ENCODE results near the gene FBXL14.

Gene FBXL14

DNA sequence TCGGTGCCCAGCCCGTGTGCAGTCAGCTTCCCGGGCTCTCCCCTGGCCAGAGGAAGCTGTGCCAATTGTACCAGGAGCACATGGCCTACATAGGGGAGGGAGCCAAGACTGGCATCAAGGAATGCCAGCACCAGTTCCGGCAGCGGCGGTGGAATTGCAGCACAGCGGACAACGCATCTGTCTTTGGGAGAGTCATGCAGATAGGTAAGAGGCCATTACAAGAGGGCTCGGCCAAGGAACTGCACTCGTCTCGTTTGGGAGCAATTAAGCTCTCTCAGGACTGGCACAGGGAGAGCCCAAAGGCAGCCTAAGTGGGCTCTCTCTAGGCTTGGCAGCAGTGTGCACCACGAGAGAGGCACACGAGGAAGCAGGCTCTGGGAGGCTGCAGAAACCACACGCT lies 38.3 kb upstream of the FBXL14 start:
- ChIA-PET CTCF (interaction anchor here (0.9 to 13.9 kb wide), 7 partner anchors 9 to 1062 kb away, joined by 3 to 269 read pairs (median 24); no protein-coding TSS in a partner anchor), POLR2A (no interaction called here)

DNA sequence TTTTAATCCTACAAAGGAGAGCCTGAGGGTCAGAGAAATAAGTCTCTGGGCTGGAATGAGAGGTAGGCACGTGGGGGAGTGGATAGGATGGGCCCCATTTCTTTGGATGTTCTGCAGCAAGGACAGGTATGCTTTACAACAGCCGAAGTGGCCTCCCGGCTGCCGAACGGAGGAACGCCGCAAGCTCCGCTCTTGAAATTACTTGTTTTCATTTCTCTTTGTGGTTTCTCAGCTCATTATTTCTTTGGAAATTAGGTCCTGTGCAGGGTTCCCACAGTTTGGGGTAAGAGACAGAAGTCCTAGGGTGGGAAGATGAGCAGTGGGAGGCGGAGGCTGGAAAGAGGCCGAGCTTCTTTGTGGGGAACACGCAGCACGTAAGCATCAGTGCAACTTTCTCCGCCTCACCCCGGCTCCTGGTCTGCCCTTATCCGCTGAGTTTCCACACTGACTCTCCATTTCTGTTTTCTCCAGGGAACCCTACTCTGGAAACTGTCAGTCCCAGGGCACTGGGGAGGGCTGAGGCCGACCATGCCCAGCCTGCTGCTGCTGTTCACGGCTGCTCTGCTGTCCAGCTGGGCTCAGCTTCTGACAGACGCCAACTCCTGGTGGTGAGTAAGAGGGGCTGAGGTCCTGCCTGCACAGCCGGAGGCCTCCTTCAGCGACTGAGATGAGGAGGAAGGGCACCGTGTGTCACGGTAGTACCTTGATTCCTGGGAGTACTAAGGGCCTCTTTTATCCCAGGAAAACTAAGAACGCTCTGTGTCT lies 36.6 kb upstream of the FBXL14 start:
- no peak overlapping the region for H3K4me3 ChIP-seq (ENCODE audit: low read depth, low read length)
- TF ChIP-seq, protein P1, sequence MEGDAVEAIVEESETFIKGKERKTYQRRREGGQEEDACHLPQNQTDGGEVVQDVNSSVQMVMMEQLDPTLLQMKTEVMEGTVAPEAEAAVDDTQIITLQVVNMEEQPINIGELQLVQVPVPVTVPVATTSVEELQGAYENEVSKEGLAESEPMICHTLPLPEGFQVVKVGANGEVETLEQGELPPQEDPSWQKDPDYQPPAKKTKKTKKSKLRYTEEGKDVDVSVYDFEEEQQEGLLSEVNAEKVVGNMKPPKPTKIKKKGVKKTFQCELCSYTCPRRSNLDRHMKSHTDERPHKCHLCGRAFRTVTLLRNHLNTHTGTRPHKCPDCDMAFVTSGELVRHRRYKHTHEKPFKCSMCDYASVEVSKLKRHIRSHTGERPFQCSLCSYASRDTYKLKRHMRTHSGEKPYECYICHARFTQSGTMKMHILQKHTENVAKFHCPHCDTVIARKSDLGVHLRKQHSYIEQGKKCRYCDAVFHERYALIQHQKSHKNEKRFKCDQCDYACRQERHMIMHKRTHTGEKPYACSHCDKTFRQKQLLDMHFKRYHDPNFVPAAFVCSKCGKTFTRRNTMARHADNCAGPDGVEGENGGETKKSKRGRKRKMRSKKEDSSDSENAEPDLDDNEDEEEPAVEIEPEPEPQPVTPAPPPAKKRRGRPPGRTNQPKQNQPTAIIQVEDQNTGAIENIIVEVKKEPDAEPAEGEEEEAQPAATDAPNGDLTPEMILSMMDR (IDR thresholded peaks at IDR 0.05; ENCODE audit: insufficient read depth, low read length, missing control alignments), result no peak
- DNase-seq (ENCODE audit: low read depth, low spot score), result no peak
- CTCF ChIA-PET, result interaction anchor here (0.9 to 13.9 kb wide), 7 partner anchors 10 to 513 kb away, joined by 3 to 269 read pairs (median 7); no protein-coding TSS in a partner anchor
- POLR2A ChIA-PET, result no interaction called here

More for the DNA sequence above, 38.3 kb upstream of the FBXL14 start:
- TF ChIP-seq, protein P1 (IDR thresholded peaks at IDR 0.05; ENCODE audit: insufficient read depth, low read length, missing control alignments), result no peak
- DNase-seq (ENCODE audit: low read depth, low spot score), result no peak
- H3K4me3 ChIP-seq (ENCODE audit: low read depth, low read length), result no peak overlapping the region

DNA sequence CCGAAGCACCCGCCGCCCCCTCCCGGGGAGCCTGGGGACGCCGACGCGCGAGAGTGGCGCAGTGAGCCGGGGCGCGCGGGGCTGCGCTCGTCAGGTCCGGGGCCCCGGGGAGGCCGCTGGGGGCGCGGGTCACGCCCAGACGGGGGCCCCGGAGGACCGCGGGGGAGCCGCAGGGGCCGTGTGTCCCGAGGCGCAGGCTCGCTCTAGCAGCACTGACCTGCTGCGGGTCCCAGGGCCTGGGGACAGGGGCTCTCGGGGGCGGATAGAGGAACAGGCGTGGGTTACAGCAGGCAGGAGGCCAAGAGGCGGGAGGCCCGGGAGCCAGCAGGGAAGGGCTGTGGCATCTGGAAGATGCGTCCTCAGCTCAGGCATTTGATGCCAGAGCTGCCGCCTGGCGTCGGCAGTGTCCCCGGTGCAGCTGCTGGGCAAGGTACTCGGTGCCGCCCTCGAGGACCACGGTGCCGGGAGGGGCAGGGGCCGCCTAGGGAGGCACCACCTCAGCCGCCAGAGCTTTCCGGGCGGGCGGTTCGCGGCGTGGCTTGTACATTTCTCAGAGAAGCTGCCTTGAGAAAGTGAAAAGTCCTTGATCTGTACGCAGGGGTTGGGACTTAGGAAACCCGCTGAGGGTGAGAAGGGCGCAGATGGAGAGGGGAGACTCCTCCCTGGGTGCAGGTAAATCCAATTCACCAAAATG lies 35.9 kb upstream of the FBXL14 start:
- CTCF ChIA-PET, result interaction anchor here (0.9 to 13.9 kb wide), 7 partner anchors 10 to 512 kb away, joined by 3 to 269 read pairs (median 7); no protein-coding TSS in a partner anchor
- POLR2A ChIA-PET, result no interaction called here
- no peak for DNase-seq (ENCODE audit: low read depth, low spot score)
- TF ChIP-seq, protein P1 (IDR thresholded peaks at IDR 0.05; ENCODE audit: insufficient read depth, low read length, missing control alignments), result peak; percentile 27
- H3K4me3 ChIP-seq (ENCODE audit: low read depth, low read length), result peak overlapping the region; percentile 42

DNA sequence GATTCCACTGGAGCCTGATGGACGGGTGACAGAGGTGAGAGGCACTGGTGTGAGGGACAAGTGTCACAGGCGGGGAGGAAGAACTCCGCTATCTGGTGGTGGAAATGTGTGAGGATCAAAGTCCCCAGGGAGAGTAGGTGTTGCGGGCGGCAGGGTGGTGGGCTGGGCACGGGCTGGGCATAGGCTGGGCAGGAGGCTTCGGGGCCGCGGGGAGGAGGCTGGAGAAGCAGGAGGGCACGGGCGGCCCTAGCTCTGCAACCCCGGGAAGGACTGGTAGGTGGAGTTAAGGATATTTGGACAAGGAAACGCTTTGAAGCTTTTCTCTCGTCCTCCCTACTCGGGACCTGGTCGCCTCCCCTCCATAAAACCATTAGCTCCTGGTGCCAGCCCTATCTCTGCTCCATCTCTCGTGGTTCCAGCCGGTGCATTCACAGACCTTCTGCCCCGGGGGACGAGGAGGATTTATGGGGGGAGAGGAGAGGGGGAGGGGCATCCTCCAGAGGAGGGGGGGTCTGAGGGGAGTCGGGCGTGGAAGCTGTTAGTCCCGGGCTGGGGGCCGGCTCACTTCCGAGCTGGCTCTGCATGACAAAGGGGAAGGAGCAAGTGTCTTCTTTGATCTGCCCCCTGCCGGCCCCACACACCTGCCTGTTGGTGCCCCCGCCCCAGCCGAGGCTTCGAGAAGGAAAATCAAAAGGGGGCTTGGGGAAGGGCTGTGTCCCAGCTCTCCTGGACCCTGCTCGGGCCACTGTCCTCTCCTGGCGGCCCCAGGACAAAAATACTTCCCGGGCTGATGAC lies 35.2 kb upstream of the FBXL14 start:
- CTCF ChIA-PET, result interaction anchor here (0.8 to 13.9 kb wide), 6 partner anchors 10 to 511 kb away, joined by 3 to 269 read pairs (median 10); no protein-coding TSS in a partner anchor
- no peak for DNase-seq (ENCODE audit: low read depth, low spot score)
- TF ChIP-seq, protein P1 (IDR thresholded peaks at IDR 0.05; ENCODE audit: insufficient read depth, low read length, missing control alignments), result no peak
- H3K4me3 ChIP-seq (ENCODE audit: low read depth, low read length), result peak overlapping the region; percentile 29
- POLR2A ChIA-PET, result no interaction called here

DNA sequence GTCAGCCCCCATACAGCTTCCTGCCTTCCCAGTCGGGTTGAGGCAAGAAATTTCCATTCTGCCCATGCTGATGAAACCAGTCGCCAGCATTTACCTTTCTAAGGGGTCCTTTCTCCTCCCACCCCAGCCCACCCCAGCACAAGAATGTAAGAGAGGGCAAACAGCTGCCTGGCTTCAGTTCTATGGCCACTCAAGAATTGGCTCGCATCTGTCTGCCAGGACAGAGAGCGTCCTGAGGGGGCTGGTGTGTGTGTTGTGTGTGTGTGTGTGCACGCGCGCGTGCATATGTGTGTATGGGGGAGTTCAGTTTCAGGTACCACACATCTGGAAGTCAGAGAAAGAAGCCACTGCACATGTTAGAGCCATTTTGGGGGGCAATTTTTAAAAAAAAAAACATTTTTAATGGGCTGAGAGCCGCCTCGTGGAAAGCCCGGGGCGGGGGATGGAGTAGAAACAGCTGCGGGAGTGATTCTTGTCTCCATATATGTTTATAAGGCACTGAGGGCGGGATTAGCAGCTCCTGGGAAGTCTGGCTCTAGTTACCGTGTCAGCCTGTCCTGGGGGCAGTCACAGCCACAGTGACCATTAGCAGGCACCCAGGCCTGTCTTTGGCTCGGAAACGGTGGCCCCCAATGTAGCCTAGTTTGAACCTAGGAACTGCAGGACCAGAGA lies 34.4 kb upstream of the FBXL14 start, which contains the start of gene WNT5B:
Gene WNT5B (plus strand): TSS at position 566 of the 672 bp plus-strand sequence. CDS start 2,124 bp downstream, outside the sequence.
- DNase-seq (ENCODE audit: low read depth, low spot score), result no peak
- TF ChIP-seq, protein P1 (IDR thresholded peaks at IDR 0.05; ENCODE audit: insufficient read depth, low read length, missing control alignments), result no peak
- ChIA-PET POLR2A (no interaction called here), CTCF (interaction anchor here (0.8 to 13.9 kb wide), 7 partner anchors 9 to 510 kb away, joined by 3 to 269 read pairs (median 7); no protein-coding TSS in a partner anchor)
- peak within 1 kb of the TSS; percentile 29 for H3K4me3 ChIP-seq (ENCODE audit: low read depth, low read length)

Data from AG04449 (cell line).